Endothelial cell of umbilical vein (primary cell): ENCODE results near the gene TMEM239. TPM values are rescaled to one million over a fixed set of nuclear protein-coding genes. Genes with fewer than 3 reads are reported as not detected.

Source experiments
- BruUV-seq: library from RNA; stranded (reverse); fragments of 400-500 nt; replicated peaks from 2 replicates; lab custom pipeline; 2021; lab: Mats Ljungman, UMichigan
- CTCF ChIA-PET: fragments of 300-600, 350-600 bp; sonication (Branson Sonifier 250); formaldehyde crosslinking; loops from one replicate; lab custom pipeline; 2021; ENCODE audit warnings: antibody characterized with exemption, inconsistent platforms; lab: Charles Lee
- POLR2A ChIA-PET: fragments of 300-600, 350-600 bp; sonication (Branson Sonifier 250); formaldehyde crosslinking; loops from one replicate; lab custom pipeline; 2021; ENCODE audit warnings: antibody characterized with exemption, inconsistent platforms; lab: Charles Lee
- DNase-seq: peaks from one replicate; pipeline ENCODE4 v3.0.0-alpha.2; 2011; ENCODE audit warnings: low read depth, low spot score
- FAIRE-seq: peaks from 2 replicates; lab custom pipeline; 2011; peaks lifted over from hg19 to GRCh38; lab: Jason Lieb, UNC
- H2AFZ ChIP-seq: 2 replicates; pipeline ENCODE4 v1.6.0; 2012; ENCODE audit warnings: low read depth, low read length, control low read depth, inconsistent platforms
- H3K27ac ChIP-seq: 2 replicates; pipeline ENCODE4 v1.5.1; 2011; ENCODE audit warnings: low read depth, mild to moderate bottlenecking, control low read depth, low read length, moderate library complexity; ENCODE audit not compliant: insufficient read depth
- H3K27me3 ChIP-seq, 2 experiments: 2 replicates each; pipeline versions ENCODE4 v1.6.0 to v1.6.1; 2011; ENCODE audit warnings: low read length in 2 of 2, mixed read lengths in 1 of 2; ENCODE audit not compliant: control insufficient read depth in 2 of 2, insufficient read depth in 2 of 2
- H3K36me3 ChIP-seq, 2 experiments: 2 replicates in 1 of 2; 3 replicates in 1 of 2; pipeline ENCODE4 v1.5.1; 2011; ENCODE audit warnings: low read length in 2 of 2, mild to moderate bottlenecking in 1 of 2, moderate library complexity in 1 of 2; ENCODE audit not compliant: control insufficient read depth in 2 of 2, insufficient read depth in 2 of 2; ENCODE audit errors: extremely low read depth in 1 of 2
- H3K4me1 ChIP-seq: 3 replicates; pipeline ENCODE4 v1.5.1; 2011; ENCODE audit warnings: mild to moderate bottlenecking, low read length; ENCODE audit not compliant: control insufficient read depth, insufficient read depth; ENCODE audit errors: extremely low read depth
- H3K4me2 ChIP-seq: 2 replicates; pipeline ENCODE4 v1.6.1; 2011; ENCODE audit warnings: low read length, control low read depth, mixed read lengths; ENCODE audit not compliant: insufficient read depth
- H3K4me3 ChIP-seq, 3 experiments: fragments of 200-600 bp in 1 of 3; sonication (generic), shearing (Covaris generic) in 1 of 3; replicated peaks in 1 of 3; 2 replicates each; pipeline ENCODE4 v1.5.1; 2011 to 2016; ENCODE audit warnings: control low read depth in 3 of 3, low read length in 3 of 3, mild to moderate bottlenecking in 2 of 3, inconsistent platforms in 1 of 3, low read depth in 1 of 3, moderate library complexity in 1 of 3; ENCODE audit not compliant: insufficient read depth in 1 of 3
- H3K79me2 ChIP-seq: 2 replicates; pipeline ENCODE4 v1.6.0; 2012; ENCODE audit warnings: low read length, inconsistent platforms; ENCODE audit not compliant: control insufficient read depth, insufficient read depth
- H3K9ac ChIP-seq: replicated peaks from 2 replicates; pipeline ENCODE3; 2011; ENCODE audit warnings: low read length, control low read depth; ENCODE audit not compliant: insufficient read depth; ENCODE audit errors: extremely low read depth
- H3K9me1 ChIP-seq: replicated peaks from 3 replicates; pipeline ENCODE4 v1.6.0; 2011; ENCODE audit warnings: mild to moderate bottlenecking, low read length; ENCODE audit not compliant: control insufficient read depth, insufficient read depth; ENCODE audit errors: extremely low read depth
- H3K9me3 ChIP-seq: replicated peaks from 2 replicates; pipeline ENCODE4 v1.5.1; 2012; ENCODE audit warnings: low read length, inconsistent platforms; ENCODE audit not compliant: control insufficient read depth, insufficient read depth
- H4K20me1 ChIP-seq: replicated peaks from 2 replicates; pipeline ENCODE3; 2011; ENCODE audit warnings: mild to moderate bottlenecking, low read length; ENCODE audit not compliant: control insufficient read depth, insufficient read depth; ENCODE audit errors: extremely low read depth
- EZH2 ChIP-seq: IDR thresholded peaks from 2 replicates; pipeline ENCODE4 v1.6.1; 2012; ENCODE audit warnings: borderline replicate concordance, low read depth, mild to moderate bottlenecking, moderate library complexity, low read length, inconsistent platforms; ENCODE audit not compliant: severe bottlenecking
- FOS ChIP-seq: IDR thresholded peaks from 2 replicates; pipeline ENCODE4 v1.6.1; 2011; ENCODE audit warnings: mild to moderate bottlenecking, low read length, moderate library complexity, borderline replicate concordance; ENCODE audit not compliant: insufficient read depth
- GATA2 ChIP-seq: IDR thresholded peaks from 2 replicates; pipeline ENCODE4 v1.7.0; 2011; ENCODE audit warnings: low read depth, mild to moderate bottlenecking, moderate library complexity, mixed read lengths, low read length; ENCODE audit not compliant: insufficient read length, insufficient read depth
- JUN ChIP-seq: IDR thresholded peaks from 2 replicates; pipeline ENCODE4 v1.6.1; 2011; ENCODE audit warnings: borderline replicate concordance, low read depth; ENCODE audit not compliant: insufficient read length, insufficient read depth
- MYC ChIP-seq: IDR thresholded peaks from one replicate; pipeline ENCODE4 v1.6.1; 2011; ENCODE audit warnings: mild to moderate bottlenecking, low read depth, low read length
- POLR2A ChIP-seq: IDR thresholded peaks from 2 replicates; pipeline ENCODE4 v1.6.1; 2012; ENCODE audit warnings: low read depth, mild to moderate bottlenecking, control low read depth, low read length
- POLR2AphosphoS5 ChIP-seq: IDR thresholded peaks from 2 replicates; pipeline ENCODE4 v1.6.1; 2012; ENCODE audit warnings: low read depth, mild to moderate bottlenecking, control low read depth, low read length, moderate library complexity; ENCODE audit not compliant: insufficient read depth
- dilution Hi-C: fragments of 300-500 bp; cut with MboI; formaldehyde crosslinking; loops from one replicate; pipeline ENCODE4 v1.15.0; 2019; ENCODE audit warnings: low sequenced_read_pairs; ENCODE audit not compliant: extremely low pct_ligation_motif_present
- intact Hi-C: fragments of 100-400 bp; cut with micrococcal nuclease; formaldehyde crosslinking; loops from one replicate; pipeline ENCODE4 v1.10.0; 2022
- polyA plus RNA-seq, 4 experiments: library from polyadenylated mRNA; depleted of rRNA in 3 of 4; stranded (reverse) in 3 of 4; unstranded in 1 of 4; fragments of >200 nt; gene quantifications; 2 replicates each; pipeline versions ENCODE4 v1.2.1 to v1.2.3, GENCODE V29; 2011 to 2012; ENCODE audit warnings: missing spikeins in 1 of 4
- total RNA-seq: library from RNA; stranded (reverse); gene quantifications from 2 replicates; pipeline ENCODE4 v1.2.3, GENCODE V29; 2021
- TF ChIP-seq, protein P1 (sequence below), 2 donors: IDR thresholded peaks; 1 replicate in 1 of 2; 2 replicates in 1 of 2; pipeline ENCODE4 v1.5.1; 2011; ENCODE audit warnings: low read length in 2 of 2, mild to moderate bottlenecking in 2 of 2, moderate library complexity in 2 of 2, control low read depth in 1 of 2, inconsistent platforms in 1 of 2, low read depth in 1 of 2; ENCODE audit not compliant: insufficient read depth in 1 of 2; ENCODE audit errors: extremely low read depth in 1 of 2
- TF ChIP-seq, protein P2 (sequence below): IDR thresholded peaks from 2 replicates; pipeline ENCODE4 v1.6.1; 2011; ENCODE audit not compliant: insufficient read depth, insufficient read length

Gene TMEM239
- total and polyA plus RNA-seq, 2 donors (not counting 3 experiments of a cell fraction or from before 2014, with no cell fraction given), result not detected

DNA sequence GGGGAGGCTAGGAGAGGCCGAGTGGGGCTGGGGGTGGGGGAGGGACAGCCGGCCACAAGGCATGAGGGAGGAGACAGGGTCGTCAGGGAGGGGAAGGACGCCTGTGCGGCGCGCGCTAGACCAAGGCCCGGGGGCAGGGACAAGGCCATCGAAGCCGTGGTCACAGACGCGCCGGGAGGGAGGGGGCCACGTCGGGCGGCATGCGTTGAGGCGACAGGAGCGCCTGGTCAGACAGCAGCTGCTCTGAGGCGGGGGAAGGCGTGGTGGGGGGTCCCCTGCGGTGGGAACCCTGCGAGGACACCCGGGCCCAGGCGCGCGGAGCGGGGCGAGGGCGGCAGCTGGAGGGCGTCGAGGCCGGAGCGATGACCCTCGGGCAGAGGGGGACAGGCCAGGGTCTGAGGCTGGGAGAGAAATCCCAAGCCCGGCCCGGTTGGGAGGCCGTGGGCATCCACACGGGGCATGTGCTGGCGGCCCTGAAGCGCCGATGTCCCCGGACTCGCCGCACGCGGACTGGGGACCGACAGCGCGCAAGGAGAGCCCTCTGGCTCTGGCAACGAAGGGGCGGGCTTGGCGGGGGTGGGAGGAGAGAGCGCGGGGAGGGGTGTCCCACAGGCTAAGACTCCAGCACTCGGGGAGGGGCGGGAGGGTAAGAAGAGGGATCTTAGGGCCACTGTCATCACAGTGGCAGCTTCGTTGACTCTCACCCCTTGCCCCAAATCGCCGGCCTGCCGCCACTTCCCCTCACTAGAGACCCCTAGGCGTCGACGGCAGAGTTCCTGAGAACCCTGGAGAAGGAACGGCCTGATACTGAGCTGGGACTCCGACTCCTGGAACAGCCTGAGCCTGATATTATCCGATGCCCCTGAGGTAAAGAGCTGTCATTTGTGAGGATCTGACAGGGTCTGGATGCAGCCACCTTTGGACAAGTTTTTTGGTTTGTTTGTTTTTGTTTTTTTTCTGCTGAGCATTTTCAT, 5.0 kb downstream of the TMEM239 start:
- H3K4me2 ChIP-seq, result no peak overlapping the region
- CTCF ChIA-PET, result interaction anchor here (0.5 to 1.2 kb wide), 2 partner anchors 31 to 393 kb away, joined by 3 to 4 read pairs; no protein-coding TSS in a partner anchor
- no peaks in the 10 kb centered on the region for H3K9me1 ChIP-seq
- H3K27ac ChIP-seq, result no peak overlapping the region
- H2AFZ ChIP-seq, result no peak overlapping the region
- peaks cover 29 to 31% of the 10 kb centered on the region in 2 experiments for H3K27me3 ChIP-seq
- TF ChIP-seq, protein P1, sequence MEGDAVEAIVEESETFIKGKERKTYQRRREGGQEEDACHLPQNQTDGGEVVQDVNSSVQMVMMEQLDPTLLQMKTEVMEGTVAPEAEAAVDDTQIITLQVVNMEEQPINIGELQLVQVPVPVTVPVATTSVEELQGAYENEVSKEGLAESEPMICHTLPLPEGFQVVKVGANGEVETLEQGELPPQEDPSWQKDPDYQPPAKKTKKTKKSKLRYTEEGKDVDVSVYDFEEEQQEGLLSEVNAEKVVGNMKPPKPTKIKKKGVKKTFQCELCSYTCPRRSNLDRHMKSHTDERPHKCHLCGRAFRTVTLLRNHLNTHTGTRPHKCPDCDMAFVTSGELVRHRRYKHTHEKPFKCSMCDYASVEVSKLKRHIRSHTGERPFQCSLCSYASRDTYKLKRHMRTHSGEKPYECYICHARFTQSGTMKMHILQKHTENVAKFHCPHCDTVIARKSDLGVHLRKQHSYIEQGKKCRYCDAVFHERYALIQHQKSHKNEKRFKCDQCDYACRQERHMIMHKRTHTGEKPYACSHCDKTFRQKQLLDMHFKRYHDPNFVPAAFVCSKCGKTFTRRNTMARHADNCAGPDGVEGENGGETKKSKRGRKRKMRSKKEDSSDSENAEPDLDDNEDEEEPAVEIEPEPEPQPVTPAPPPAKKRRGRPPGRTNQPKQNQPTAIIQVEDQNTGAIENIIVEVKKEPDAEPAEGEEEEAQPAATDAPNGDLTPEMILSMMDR (IDR thresholded peaks at IDR 0.05; ENCODE audit: extremely low read depth in 1 of 2, insufficient read depth in 1 of 2, low read depth in 1 of 2, low read length in 2 of 2), result no peak
- TF ChIP-seq FOS (no peak), JUN (no peak), POLR2AphosphoS5 (no peak), EZH2 (peak; percentile 98), GATA2 (no peak), POLR2A (no peak), MYC (no peak)
- TF ChIP-seq, protein P2, sequence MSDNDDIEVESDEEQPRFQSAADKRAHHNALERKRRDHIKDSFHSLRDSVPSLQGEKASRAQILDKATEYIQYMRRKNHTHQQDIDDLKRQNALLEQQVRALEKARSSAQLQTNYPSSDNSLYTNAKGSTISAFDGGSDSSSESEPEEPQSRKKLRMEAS, result no peak
- POLR2A ChIA-PET, result no interaction called here
- H4K20me1 ChIP-seq, result no peaks in the 10 kb centered on the region
- DNase-seq, result no peak
- no peaks in the 10 kb centered on the region for H3K36me3 ChIP-seq
- H3K9ac ChIP-seq, result no peak overlapping the region
- H3K9me3 ChIP-seq, result no peaks in the 10 kb centered on the region
- BruUV-seq, result no TSS peak
- no peak for FAIRE-seq
- no peak overlapping the region for H3K4me3 ChIP-seq
- H3K4me1 ChIP-seq, result no peaks in the 10 kb centered on the region
- dilution Hi-C loops (no loop called here), intact Hi-C loops (no loop called here)
- no peaks in the 10 kb centered on the region for H3K79me2 ChIP-seq
